Hepatocyte (in vitro differentiated cells): ENCODE measurements around the gene TBX10.

Experiments
- EZH2 ChIP-seq: fragments of 200-600 bp; sonication (generic); IDR thresholded peaks from 2 replicates; pipeline ENCODE4 v1.6.1; 2016; ENCODE audit warnings: antibody characterized with exemption, mild to moderate bottlenecking, borderline replicate concordance
- EZH2phosphoT487 ChIP-seq: fragments of 200-600 bp; sonication (generic); IDR thresholded peaks from one replicate; pipeline ENCODE4 v1.6.1; 2018; ENCODE audit warnings: antibody characterized with exemption, mild to moderate bottlenecking, low read depth, moderate library complexity; ENCODE audit not compliant: unreplicated experiment, severe bottlenecking
- TF ChIP-seq, protein P1 (sequence below): fragments of 200-600 bp; sonication (generic); IDR thresholded peaks from 2 replicates; pipeline ENCODE4 v1.5.1; 2016; ENCODE audit warnings: antibody characterized with exemption, mild to moderate bottlenecking; ENCODE audit not compliant: poor library complexity

DNA sequence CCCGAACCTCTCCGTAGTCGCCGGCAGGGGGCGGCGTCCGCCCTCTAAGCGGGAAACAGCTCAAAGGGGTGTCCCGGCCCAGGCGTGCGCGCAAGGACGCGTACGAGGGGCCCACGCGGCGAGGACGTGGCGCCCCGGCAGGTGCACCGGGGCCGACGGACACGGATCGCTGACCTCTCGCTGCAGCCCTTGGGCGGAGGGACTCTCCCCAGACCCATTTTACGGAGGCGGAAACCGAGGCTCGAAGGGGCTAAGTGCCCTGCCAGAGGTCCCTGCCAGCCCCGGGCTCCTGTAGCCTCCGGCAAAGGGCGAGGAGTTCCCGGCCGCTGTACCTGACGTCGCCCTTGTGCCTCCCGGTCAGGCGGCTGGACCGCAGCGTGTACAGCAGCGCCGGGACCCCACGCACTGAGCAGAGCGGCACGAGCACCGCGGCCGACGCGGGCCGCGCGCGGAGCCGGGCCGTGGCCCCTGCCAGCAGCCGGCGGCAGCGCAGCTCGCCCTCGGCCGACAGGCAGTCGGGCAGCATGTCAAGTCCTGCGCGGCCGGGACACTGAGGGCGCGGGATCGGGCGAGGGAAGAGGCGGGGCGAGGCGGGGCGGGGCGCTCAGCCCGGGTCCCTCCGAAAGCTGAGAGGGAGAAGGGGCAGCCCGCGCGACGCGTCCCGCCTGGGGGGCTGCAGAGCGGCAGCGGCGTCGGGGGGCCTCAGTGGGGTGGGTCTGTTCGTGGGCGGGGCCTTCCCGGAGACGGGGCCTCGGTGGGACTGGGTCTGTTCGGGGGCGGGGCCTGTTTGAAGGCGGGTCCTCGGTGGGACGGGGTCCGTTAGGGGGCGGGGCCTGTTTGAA, 10.0 kb downstream of the TBX10 start, which contains the start of gene NUDT8:
- TF ChIP-seq, protein P1, sequence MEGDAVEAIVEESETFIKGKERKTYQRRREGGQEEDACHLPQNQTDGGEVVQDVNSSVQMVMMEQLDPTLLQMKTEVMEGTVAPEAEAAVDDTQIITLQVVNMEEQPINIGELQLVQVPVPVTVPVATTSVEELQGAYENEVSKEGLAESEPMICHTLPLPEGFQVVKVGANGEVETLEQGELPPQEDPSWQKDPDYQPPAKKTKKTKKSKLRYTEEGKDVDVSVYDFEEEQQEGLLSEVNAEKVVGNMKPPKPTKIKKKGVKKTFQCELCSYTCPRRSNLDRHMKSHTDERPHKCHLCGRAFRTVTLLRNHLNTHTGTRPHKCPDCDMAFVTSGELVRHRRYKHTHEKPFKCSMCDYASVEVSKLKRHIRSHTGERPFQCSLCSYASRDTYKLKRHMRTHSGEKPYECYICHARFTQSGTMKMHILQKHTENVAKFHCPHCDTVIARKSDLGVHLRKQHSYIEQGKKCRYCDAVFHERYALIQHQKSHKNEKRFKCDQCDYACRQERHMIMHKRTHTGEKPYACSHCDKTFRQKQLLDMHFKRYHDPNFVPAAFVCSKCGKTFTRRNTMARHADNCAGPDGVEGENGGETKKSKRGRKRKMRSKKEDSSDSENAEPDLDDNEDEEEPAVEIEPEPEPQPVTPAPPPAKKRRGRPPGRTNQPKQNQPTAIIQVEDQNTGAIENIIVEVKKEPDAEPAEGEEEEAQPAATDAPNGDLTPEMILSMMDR = peak; percentile 93
- TF ChIP-seq EZH2 (no peak), EZH2phosphoT487 (no peak)
